ENCODE results near the gene MCC.

The MCC gene

GRCh38 chr5:113040672-113041260, 447.5 kb downstream of the MCC start:
- no peak for DNase-seq

- no peak for DNase-seq
Measured at GRCh38 chr5:113039934-113040285, 448.3 kb downstream of the MCC start.

DNA sequence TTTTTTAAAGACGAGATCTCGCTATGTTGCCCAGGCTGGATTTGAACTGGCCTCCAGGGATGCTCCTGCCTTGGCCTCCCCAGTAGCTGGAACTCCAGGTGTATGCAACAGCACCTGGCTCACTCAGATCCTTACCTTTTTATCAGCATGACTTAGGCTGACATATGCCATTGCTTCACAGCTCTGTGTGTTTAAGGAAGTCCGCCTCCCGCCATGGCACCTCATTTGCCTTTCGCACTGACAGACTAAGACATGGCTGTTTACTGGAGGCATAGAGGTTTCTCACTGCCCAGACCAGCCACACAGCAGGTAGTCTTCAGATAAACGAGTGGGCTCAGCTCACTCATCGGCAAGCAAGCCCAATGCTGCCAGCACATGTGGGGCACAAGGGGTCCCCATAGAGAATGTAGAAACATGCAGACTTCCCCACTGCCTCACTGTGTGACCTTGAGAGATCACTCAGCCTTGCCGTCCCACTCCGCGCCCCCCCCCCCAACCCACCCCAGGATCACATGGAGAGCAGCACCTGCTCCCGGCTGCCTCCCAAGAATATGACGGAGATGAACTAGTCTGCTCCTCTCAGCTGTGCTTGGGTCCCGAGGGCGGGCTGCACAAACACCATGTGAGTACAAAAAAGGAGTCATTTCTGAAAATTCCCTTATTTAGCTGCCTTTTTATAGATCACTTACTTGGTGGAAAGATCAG, 448.9 kb downstream of the MCC start:
- DNase-seq, result no peak

DNA sequence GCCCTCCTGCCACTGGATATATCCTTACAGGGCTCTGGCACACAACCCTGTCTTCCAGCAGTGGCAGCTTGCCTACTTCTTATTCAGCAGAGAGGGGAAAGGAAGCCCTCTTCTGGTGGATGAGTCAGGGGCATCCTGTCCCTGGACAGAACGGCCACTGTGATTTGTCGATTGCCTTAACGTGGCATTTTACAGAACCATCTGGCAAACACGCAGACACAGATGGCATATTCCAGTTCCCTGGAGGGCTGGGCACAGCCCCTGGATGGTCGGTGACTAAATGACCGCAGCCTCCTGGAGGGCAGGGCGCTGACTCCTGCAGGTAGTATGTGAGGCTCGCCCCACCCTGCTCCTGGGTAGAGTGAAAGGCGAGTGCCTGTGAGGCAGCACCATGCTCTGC, 449.5 kb downstream of the MCC start:
- DNase-seq, result no peak

GRCh38 chr5:113038136-113038535, 450.1 kb downstream of the MCC start:
- no peak for DNase-seq

GRCh38 chr5:113036826-113037225, 451.4 kb downstream of the MCC start:
- DNase-seq, result no peak

DNA sequence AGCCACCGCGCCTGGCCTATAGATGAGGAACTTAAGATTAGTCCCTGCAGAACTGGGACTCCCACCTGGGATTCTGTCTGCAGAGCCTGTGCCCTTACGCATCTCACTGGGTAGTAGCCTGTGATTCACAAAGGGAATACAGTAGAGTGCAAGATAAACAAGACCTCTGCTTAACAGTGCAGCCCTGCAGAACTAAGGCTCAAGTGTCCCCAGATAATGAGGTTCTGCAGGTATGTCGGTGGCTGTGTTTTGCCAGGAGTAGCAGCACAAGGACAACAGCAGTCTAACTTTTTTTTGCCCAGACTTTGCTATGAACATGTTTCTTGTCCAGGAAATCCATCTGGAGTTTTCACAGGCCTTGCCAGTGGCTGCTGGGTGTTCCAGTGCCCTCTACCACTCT, 451.9 kb downstream of the MCC start:
- DNase-seq, result no peak

GRCh38 chr5:113035096-113035495, 453.2 kb downstream of the MCC start:
- no peak for DNase-seq

DNA sequence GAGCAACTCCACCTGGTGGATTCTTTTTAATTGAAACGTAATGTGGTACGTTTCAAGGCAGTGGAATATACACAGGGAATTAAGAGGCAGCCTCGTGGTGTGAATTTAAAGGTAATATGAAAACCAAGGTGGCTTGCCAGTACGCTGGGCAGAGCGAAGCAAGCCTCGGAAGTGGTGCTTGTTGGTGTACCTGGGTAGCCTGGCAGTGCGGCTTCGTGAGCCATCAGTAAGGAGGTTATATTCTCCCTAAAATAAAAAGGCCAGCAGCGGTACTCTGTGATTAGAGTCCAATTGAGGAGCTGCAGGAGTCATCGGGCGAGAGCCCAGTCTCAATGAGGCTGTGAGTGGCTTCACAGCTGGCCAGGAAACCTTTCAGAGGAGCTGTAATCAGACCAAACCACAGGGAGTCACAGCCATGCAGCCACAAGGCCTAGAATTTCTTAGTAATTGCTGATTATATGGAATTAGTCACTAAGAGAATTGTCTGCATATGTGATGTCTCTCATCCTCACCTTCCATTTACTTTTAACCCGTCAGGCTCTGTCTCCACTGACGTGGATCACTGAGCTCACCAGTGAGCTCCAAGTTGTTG, 454.0 kb downstream of the MCC start:
- no peak for DNase-seq

GRCh38 chr5:113031557-113031956, 456.7 kb downstream of the MCC start:
- no peak for DNase-seq

DNA sequence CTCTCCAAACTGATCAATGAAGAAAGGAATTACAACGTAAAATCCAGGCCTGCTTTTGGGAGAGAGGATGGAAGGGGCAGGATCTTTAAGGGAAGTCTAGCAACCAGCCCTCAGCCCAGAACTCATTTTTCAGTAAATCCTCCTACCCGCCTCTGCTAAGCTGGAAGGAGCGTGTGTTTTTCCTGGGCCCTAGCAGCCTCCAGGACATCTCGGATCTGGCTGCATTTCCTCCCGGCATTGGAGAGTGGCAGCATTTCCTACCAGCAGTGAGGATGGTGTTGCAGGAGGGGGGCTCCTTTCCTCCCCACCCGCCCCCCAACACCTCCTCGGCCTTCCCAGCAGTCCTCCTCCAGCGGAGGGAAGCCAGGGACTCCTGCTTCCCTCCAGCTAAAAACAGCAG, 457.1 kb downstream of the MCC start:
- no peak for DNase-seq

DNA sequence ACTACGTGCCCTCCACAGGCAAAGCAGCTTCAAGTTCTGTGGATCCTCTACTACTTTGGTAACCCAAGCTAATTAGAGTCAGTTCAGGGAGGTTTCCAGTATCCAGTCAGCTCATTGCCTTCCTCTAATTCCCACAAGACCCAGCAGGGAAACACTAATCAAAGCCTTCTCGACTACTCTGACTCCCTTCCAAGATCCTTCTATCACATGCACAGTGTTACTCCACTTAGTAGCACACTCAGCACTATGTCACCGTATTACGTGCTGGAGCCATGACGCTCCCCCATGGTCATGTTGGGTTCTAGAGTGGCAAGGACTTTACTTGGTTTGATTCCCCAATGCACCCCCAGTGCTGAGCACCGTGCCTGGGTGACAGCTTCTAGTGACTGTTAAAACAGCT, 458.6 kb downstream of the MCC start:
- DNase-seq, result no peak

DNA sequence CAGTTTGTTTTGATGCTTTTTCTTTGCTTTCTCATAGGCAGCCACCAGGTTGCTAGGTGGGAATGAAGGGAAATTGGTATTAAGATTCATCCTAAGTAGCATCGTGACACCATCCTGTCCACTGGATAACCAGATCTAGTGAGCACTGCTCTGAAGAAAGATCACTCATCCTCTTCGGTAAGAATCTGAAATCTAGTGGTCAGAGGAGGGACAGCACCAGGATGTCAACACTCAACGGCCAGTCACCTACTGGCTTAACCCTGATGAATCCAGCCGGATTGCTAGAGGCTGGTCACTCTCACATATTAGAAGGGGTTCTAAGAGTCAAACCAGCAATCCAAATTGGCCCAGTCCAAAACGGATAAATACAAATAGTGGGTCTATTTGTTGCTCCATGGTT, 460.8 kb downstream of the MCC start:
- no peak for DNase-seq

GRCh38 chr5:113027015-113027414, 461.2 kb downstream of the MCC start:
- no peak for DNase-seq

- no peak for DNase-seq
Measured at GRCh38 chr5:113026211-113026610, 462.0 kb downstream of the MCC start.

DNA sequence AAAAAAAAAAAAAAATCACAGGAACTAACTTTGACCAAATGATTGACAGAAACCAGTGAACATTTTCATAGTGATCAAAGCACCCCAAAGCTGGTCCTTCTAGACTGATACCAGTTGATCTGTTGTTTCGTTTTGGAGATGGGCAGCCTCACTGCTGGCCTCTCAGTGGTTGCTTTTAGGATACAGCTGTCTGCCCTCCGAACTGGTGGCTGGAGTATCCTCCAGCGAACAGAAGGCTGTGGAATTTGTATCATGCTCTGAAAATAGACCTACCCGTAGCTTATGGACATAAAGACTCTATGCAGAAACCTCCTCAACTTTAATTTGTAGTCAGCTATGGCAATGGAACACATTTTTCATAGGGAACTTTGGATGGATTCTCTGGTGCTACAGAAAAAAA, 462.7 kb downstream of the MCC start:
- no peak for DNase-seq

DNA sequence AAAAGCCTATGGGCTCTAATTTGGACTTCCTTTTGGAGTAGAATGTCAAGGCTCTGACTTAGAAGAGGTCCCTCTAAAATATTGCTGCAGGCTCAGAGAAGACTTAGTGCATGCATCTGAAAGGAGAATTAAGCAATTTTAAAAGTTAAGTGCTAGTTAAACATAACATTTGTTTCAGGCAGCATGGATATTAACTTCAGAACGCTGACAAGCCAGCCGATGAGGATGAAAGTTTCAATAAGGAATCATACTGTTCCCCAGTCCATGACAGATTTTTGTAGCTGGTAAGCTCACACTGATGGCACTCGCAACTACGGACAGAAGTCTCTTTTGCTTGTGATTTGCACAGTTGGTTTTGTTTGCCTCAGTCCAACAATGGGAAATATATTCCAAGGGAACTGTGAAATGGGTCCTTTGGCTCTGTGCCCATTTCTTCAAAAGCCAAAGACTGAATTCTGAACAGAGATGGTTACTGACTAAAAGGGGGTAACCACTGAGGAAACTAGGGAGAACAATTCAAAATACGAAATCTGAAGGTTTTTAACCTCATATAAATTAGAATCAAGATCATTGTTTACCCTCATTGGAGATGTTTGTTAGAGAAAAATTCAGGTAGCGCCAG, 464.1 kb downstream of the MCC start:
- DNase-seq, result no peak

DNA sequence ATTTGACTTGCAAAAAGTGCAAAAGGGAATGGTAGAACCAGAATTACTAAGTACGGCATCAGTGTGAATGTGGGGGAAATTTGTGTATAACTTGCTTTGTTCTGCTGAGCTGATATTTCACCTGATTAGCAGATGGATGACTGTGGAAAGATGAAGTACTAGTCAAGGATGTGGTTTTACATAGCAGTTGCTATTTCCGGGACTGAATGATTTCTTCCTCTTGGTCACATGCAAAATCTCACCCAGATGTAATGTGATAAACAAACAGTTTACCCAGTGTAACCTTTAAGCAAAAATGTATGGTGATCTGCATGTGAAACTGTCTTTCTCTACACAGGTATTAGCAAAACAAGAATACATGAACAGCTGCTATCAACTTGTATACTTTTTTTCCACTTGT, 465.6 kb downstream of the MCC start:
- DNase-seq, result peak; percentile 78

DNA sequence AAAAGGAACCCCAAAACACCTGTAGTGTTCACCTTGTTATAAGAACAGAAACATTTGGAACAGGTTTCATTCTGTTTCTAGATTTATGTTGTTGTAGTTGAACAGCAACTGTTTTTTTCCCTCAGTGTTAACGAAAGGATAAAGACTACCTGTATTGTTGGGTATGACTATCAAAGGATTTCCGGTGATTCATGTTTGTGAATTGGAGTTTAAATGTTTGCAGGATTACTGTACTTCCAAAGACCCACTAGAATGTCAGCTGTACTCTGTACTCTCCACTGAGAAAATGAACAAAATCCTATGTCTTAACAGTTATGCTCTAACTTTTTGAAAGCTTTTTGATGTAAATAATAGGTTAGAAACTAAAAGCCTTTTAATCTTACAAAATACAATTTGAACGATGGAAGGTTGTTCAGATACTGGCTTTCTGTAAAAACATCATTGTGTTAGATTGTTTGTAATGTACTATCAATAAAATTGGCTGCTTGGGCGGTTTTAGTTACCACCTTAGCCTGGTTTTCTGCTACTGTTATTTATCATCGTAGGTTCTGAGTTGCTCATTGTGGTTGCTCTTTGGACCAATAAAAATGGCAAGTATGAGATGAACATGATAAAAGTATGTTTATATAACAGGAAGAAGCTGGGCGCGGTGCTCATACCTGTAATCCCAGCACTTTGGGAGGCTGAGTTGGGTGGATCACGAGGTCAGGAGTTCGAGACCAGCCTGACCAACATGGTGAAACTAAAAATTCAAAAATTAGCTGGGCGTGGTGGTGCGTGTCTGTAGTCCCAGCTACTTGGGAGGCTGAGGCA, 467.6 kb downstream of the MCC start:
- peak; percentile 57 for DNase-seq

DNA sequence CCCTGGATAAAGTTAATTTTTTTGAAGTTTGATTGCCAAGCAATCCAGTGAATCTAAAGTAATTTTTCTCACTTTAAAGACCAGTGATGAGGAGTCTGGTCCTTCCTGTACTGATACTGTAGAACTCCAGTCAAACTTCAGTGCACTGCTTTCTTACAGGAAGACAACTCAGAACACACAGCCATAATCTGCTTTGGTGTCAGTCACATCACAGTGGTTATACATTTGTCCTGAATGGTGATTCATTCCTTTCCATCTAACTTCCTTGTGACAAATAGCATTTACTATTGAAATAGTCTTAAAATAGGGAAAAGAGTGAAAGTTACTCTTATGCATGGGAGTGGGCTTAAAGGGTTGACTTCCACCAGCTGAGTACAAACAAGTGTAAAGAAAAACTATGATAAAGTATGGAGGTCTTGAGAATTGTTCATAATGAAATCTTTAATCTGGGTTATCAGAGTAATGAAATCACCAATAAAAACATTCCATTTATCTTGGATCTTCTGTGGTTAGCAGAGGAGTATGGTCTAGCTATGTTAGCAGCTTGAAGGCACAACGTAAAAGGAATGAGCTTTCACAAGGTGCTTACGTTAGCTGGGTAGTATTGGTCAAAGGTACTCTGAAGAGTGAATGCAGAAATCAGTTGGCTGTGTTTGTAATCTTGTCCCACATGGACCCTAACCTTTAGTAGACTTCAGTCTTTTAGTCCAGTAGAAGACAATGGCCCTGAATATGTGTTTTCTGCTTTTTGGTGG, 470.2 kb downstream of the MCC start:
- DNase-seq, result peak; percentile 33

- DNase-seq, result no peak
Measured at GRCh38 chr5:113005454-113005853, 482.8 kb downstream of the MCC start.

DNA sequence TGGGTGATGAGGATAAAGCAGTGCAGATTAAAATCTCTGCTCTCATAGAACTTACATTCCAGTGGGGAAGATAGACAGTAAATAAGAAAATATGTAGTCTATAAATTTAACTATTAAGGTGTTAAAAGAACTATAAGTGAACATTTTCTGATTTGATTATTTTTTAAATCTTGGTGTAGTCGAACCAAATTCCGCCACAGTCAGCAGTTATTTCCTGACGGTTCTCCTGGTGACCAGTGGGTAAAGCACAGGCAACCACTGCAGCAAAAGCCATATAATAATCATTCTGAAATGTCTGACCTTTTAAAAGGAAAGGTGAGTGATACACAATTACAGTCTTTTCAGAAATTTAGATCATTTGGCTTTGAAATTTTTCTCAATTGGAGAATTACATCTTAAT, 484.5 kb downstream of the MCC start:
- DNase-seq, result no peak

DNA sequence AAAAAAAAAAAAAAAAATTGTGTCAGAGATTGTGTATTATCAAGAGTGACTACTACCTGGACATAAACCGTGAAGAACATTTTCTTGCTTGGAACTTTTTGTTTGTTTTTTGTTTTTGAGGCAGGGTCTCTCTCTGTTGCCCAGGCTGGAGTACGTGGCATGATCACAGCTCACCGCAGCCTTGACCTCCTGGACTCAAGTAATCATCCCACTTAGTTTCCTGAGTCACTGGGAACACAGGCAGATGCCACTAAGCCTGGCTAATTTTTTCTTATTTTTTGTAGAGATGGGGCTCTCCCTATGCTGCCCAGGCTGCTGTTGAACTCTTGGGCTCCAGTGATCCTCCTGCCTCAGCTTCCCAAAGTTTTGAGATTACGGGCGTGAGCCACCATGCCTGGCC, 485.8 kb downstream of the MCC start:
- no peak for DNase-seq

All from activated CD4-positive, alpha-beta T cell treated with anti-CD3 and anti-CD28 coated beads, Interleukin-2, Interleukin-6, amounts not matched to agents 100 ng/mL and 50 ng/mL, durations not matched to agents 16 hours and 8 hours (primary cell).